ENCODE measurements around the gene ITIH1.

DNA sequence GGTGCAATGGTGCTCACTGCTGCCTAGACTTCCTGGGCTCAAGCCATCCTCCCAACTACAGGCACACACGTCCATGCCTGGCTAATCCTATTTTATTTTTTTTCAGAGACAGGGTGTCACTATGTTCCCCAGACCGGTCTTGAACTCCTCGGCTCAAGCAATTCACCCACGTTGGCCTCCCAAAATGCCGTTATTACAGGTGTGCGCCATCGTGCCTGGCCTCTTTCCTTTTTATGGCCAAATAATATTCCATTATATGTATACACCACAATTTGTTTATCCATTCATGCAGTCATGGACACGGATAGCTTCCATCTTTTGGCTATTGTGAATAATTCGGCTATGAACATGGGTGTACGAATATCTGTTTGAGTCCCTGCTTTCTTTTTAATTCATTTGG, 5.7 kb upstream of the ITIH1 start:
- TF ChIP-seq POLR2AphosphoS5 (IDR thresholded peaks at IDR 0.05), result no peak
- TF ChIP-seq, protein P1, sequence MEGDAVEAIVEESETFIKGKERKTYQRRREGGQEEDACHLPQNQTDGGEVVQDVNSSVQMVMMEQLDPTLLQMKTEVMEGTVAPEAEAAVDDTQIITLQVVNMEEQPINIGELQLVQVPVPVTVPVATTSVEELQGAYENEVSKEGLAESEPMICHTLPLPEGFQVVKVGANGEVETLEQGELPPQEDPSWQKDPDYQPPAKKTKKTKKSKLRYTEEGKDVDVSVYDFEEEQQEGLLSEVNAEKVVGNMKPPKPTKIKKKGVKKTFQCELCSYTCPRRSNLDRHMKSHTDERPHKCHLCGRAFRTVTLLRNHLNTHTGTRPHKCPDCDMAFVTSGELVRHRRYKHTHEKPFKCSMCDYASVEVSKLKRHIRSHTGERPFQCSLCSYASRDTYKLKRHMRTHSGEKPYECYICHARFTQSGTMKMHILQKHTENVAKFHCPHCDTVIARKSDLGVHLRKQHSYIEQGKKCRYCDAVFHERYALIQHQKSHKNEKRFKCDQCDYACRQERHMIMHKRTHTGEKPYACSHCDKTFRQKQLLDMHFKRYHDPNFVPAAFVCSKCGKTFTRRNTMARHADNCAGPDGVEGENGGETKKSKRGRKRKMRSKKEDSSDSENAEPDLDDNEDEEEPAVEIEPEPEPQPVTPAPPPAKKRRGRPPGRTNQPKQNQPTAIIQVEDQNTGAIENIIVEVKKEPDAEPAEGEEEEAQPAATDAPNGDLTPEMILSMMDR (IDR thresholded peaks at IDR 0.05), result no peak
- TF ChIP-seq POLR2A (IDR thresholded peaks at IDR 0.05), result no peak

Data from sigmoid colon (tissue), 4 donors.